Inferior parietal cortex (tissue), 1 donor: ENCODE measurements around the gene CERT1.
"Not testable (repeated sequence)": the region's sequence is repeated elsewhere in the genome, so short reads cannot be mapped to it uniquely, and the experiment has no call there.

Source experiments
- DNase-seq: peaks from one replicate; pipeline ENCODE4 v3.0.0-alpha.2; 2016; ENCODE audit errors: extremely low spot score

The CERT1 gene

DNA sequence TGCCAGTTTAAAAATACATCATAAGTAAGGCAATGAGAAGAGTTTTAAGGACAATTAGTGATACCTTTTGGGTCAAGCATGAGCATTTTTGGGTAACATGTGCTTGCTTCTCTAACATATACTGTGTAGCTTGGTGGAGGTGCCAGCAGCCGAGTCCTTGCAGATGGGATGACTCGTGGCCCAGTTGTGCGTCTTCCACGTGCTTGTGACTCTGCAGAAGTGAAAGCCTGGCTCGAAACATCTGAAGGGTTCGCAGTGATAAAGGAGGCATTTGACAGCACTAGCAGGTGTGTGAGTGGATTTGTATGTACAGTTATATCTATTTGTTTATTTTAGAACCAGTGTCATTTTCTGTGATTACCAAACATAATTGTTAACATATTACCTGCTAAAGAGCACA is 156.2 kb downstream of the CERT1 start:
- no peak for DNase-seq

DNA sequence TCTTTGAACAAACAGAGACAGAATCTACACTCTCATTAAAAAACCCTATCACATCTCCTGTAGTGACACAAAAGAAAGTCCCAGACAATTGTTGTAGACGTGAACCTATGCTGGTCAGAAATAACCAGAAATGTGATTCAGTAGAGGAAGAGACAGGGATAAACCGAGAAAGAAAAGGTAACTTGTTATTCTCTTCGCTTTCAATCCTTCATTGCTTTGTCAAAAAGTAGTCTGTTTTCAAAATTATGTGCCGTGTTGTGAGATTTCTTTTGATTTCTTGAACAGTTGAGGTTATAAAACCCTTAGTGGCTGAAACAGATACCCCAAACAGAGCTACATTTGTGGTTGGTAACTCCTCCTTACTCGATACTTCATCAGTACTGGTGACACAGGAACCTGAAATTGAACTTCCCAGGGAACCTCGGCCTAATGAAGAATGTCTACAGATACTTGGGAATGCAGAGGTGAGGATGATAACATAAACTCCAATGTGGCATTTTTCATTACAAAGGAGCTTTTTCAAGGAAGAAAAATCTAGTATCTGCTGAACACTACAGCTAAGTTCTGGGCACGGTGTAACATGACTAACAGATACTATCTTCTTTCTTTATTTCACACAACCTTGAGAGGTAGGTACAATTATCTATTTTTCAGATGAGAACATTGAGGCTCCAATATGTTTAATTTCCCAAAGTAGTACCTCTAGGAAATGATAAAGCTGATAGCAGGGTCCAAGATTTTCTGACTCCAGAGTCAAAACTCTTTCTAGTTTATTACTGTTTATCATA is 160.1 kb downstream of the CERT1 start:
- no peak for DNase-seq

DNA sequence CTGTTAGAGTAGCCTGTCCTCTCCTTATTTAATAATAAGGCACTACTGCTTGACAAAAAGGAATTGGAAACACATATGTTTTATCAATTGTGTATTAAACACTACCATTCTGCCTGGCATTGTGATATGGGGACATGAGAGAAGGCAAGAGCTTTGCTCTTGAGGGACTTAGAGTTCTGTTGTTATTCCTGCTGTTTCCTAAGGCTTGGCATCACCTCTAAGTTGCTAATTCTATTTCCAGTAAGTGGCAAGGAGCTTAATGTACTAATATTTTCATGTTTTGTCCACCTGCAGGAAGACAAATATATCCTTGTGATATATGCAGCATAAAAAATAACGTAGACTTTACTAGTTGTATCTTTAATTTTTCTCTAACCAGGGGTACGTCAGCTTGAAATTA is 161.8 kb downstream of the CERT1 start:
- no peak for DNase-seq

DNA sequence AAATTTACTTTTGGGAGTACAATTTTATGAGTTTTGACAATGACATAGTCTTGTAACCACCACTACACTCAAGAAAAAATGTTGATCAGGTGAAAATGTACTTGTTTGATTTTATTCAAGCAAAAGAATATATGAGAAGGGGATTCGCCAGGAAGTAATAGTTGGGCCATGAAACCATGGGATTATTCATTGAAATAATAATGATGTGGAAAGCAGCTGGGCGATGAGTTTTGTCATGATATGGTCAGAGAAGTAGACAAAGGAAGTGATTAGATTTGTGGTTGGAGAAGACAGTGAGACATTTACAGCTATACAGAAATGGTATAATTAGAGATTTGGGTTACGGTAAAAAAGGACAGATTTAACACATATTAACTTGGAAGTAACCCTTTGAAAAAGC is 163.2 kb downstream of the CERT1 start:
- no peak for DNase-seq

DNA sequence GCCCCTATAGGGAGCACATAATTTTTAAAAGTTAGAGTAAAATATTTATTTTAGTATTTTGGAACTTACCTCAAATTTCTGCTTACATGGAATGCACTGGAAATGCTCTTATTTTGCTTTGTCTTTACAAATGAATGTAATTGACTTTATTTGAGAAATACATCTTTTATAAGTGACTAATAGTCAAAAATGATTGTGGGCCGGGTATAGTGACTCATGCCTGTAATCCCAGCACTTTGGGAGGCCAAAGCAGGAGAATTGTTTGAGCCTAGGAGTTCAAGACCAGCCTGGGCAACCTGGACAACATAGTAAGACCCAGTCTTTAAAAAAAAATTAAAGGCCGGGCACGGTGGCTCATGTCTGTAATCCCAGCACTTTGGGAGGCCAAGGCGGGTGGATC is 168.6 kb downstream of the CERT1 start:
- no peak for DNase-seq

DNA sequence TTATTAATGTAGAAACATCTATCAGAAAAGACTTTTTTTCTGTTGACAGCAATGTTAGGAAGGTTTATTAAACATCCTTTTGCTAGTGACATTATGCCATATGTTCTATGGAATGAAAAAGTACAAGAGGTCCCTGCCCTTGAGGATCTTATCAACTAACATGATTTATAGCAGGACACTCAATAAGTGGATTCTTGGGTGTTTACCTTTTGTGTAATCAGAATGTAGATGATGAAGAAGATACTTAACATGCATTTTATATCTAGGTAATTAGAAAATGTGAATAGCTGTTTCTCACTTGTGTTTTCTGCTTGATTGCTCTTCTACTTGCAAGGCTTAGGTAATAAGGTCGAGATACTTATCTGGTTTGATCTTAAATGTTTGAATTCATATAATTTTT is 169.5 kb downstream of the CERT1 start:
- no peak for DNase-seq

DNA sequence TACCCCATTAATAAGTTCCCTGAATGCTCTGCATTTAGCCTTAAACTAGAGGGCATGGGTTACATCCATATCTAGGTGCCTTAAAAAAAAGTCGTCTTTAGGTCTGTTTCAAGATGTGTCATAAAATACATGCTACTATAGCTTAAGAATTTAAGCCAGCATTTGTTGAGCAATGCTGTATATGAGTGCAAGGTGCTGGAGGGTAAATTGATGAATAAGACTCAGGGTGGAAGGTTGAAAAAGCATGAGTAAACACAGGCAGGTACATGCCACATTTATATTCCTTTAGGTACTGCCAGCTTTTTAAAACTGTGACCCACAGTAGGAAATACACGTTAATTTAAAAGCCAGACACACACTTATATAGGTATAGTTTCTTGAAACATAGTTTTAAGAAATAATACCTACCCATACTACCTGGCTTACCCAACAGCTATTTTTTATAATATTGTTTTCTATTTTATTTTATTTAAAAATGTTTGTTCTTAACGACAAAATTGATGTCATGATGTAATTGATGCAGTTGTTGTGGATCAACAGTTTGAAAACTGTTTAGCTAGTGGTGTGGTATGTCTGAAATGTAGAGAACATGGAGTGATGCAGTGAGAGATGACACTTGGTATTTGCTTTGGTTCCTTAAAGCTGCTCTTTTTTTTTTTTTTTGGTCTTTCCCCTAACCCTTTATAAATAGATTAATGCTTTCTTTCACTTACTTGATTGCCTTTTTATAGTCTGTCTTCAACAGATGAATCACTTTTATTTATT is 170.5 kb downstream of the CERT1 start:
- DNase-seq: no peak

- no peak for DNase-seq
Observed at GRCh38 chr5:75338408-75338807, 173.0 kb downstream of the CERT1 start.

DNA sequence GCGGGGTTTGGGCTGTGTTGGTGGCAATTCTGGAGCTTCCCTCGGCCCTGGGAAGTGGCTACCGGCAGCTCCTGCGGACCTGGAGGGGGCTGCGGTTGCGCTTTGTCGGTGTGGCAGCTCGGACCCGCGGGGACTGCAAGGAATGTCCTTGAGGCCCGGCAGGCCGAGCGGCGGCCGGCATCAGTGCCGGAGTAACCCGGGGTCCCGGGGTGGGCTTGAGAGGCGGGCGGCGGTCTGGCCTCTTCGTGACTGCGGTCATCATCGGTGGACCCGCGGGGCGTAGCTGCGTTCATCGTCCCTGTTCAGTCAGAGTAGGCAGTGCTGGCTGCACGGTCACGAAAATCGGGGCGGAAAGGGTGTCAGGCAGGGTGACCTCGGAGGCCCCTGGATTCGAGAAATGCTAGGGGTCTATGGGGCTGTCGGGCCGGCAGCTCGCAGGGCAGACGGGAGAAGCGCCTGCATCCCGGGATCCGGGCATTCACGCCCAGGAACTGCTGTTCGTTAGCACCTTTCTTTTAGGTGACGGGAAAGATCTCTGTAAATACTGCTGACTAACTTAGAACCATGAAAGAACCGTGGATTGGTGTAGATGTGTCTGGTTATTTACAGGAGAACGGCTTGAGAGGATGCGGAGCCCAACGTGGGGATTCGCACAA is 173.9 kb downstream of the CERT1 start:
- peak; percentile 15 for DNase-seq

DNA sequence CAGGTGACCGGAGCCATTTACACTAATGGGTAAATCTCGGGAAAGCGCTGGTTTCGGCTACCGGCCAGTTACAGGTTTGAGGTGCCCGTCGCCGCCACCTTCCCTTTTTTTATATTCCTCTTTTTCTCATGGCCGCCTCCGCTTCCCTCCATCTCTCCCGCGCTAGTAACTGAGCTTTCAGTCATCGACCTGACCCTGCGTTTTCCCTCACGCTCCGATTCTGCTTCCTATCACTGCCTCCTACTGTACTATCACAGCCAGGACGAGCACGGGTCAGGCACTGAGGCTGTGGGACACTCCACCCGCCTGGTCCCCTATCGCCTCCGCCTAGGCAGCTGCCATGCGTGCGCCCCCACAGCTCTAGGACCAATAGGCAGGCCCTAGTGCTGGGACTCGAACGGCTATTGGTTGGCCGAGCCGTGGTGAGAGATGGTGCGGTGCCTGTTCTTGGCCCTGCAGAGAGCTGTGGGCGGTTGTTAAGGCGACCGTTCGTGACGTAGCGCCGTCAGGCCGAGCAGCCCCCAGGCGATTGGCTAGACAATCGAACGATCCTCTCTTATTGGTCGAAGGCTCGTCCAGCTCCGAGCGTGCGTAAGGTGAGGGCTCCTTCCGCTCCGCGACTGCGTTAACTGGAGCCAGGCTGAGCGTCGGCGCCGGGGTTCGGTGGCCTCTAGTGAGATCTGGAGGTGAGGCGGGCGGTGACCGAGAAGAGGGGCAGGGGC is 174.7 kb downstream of the CERT1 start, which contains the start of gene HMGCR:
HMGCR (plus strand) TSS at position 606 of the 722 bp plus-strand sequence. CDS start 5,386 bp downstream, outside the sequence.
- peak; percentile 99 for DNase-seq

DNA sequence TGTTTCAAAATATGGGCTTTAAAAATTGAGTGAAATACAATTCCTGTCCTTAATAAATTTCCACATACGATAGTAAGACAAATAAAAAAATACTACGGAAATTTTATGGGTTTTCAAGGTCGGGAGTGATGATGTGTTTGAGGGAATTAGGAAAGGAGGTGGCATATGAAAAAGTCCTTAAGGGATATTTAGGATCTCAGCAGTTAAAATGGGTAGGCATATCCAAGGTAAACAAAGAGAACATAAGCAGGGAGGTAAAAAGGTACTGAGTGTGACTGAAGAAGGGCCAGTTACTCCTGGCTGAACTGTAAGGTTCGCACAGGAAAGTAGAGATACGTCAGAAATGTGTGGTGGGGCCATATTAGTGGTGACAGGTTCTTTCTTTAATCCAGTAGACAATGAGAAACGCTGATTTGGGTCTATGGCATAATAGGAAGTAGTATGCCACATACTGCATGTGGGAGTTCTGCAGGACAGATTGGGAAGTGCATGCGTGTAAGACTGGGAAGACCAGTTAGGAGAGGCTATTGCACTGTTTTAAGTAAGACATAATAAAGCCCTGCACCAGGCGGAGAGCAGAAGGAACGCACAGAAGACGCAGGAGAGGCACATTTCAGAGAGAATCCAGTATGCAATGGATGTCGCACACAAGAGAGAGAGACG is 175.3 kb downstream of the CERT1 start:
- DNase-seq: peak; percentile 59

DNA sequence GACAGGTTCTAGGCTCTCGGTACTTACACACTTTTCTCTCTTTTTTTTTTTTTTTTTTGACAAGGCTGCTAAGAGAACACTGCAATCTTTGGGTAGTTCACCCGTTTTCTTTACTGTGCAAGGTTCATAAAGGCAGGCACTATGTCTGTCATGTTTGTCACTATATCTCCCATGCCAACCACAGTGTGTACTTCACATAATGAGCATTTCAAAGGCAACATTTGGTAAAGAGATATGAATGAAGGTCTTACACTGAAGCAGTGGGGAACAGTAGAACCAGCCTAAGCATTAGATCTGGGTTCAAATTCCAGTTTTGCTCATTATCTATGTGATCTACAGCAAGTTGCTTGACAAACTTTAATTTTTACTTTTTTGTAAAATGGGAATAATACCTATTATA is 175.9 kb downstream of the CERT1 start:
- no peak for DNase-seq

DNA sequence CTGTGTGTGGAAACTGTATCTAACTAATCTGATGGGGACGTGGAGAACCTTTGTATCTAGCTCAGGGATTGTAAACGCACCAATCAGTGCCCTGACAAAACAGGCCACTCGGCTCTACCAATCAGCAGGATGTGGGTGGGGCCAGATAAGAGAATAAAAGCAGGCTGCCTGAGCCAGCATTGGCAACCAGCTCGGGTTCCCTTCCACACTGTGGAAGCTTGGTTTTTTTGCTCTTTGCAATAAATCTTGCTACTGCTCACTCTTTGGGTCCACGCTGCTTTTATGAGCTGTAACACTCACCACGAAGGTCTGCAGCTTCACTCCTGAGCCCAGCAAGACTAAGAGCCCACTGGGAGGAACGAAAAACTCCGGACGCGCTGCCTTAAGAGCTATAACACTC is 177.0 kb downstream of the CERT1 start:
- DNase-seq: not testable (repeated sequence)

DNA sequence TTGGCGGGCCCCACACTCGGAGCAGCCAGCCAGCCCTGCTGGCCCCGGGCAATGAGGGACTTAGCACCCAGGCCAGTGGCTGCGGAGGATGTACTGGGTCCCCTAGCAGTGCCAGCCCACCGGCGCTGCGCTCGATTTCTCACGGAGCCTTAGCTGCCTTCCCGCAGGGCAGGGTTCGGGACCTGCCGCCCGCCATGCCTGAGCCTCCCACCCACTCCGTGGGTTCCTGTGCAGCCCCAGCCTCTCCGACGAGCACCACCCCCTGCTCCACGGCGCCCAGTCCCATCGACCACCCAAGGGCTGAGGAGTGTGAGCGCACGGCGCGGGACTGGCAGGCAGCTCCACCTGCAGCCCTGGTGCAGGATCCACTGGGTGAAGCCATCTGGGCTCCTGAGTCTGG is 177.7 kb downstream of the CERT1 start:
- DNase-seq: not testable (repeated sequence)

DNA sequence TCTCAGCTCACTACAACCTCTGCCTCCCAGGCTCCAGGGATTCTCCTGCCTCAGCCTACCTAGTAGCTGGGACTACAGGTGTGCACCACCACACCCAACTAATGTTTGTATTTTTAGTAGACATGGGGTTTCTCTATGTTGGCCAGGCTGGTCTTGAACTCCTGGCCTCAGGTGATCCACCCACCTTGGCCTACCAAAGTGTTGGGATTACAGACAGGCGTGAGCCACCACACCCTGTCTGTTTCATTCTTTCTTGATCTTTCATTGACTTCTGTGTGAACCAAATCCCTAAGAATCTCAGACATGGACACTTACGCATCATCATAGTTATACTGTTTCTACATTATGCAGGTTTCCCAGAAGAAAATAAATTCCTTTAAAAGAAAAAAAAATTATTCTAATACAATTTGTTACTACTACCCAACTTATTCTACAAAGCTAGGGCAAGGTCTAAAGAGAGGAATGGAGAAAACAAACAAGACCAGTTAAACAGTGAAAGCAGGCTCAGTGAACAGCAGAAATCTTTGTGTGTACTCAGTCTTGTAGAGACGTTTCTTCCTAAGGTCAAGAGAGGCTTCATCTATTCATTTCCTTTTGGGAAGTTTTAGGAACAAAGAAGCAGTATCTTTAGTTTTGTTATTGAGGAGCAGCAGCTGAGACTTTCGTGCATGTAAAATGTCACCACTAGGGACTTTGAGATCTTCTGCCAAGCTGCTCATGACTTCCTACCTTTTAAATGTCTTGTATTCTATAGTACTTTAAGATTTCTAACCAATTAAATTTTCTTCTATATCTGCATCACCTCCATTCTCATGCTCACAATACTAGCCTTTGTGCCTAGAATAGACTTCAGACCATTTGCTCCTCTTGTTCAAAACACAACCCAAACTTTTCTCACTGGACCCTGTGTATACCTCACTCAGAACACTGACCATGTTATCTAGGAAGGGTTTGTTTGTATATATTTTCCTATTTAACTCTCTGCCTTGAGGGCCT is 180.0 kb downstream of the CERT1 start:
- DNase-seq: no peak

DNA sequence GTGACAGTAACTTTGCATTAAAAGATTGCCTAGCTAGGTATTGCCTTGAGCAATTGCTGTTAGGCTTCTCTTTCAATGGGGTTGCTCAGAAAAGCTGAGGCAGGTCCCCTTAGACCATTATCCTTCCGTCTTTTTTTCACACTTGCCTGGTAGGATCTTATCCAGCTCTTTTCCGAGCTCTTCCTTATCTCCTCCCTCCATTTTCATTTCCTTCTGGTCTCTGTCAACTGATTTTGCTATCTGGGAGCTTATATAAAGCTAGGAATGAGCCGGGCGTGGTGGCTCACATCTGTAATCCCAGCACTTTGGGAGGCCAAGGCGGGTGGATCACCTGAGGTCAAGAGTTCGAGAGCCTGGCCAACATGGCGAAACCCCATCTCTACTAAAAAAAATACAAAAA is 181.0 kb downstream of the CERT1 start:
- no peak for DNase-seq
